Epidermal melanocyte (primary cell): Measurements from ENCODE around the gene PRTG.

Source experiments
- DNase-seq: peaks from one replicate; pipeline ENCODE4 v3.0.0; 2011; ENCODE audit warnings: low spot score; ENCODE audit not compliant: insufficient read length

The PRTG gene

DNA sequence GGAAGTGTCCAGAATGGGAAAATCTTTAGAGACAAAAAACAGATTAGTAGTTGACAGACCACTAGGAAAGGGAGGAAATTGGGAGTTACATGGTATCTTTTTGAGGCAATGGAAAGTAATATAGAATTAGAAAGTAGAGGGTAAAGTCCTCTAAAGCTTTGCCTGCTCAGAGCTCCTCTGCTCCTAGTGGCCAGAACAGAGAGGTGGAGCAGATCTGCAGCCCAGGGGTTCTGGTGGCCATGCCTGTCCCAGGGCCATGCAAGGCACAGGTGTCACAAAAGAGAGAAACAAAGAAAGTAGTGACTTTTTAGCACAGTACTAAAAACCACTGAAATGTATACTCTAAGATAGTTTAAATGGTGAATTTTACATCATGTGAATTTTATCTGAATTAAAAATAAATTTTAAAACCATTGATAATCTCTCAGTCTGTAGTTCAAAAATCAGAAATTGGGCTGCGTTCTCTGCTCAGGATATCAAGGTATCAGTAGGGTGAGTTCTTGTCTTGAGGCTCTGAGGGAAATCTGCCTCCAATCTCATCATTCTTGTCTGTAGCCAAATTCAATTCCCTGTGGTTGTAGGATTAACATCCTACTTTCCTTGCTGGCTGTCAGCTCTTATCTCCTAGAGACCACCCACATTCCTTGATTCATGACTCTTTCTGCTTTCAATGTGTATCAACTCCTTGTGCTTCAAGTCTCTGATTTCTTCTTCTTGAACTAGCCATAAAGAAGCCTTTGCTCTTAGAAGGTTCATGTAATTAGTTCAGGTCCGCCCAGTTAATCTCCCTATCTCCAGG is 178.4 kb downstream of the PRTG start:
- no peak for DNase-seq

DNA sequence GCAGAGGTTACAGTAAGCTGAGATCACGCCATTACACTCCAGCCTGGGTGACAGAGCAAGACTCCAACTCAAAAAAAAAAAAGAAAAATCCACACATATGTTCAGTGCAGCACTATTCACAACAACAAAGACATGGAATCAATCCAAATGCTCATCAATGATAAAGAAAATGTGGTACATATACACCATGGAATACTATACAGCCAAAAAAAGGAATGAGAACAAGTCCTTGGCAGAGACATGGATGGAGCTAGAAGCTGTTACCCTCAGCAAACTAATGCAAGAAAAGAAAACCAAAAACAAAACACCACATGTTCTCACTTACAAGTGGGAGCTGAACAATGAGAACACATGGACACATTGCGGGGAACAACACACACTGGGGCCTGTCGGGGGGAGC is 180.4 kb downstream of the PRTG start:
- DNase-seq: no peak
